NCI-H524 treated with DMSO at 0.1 percent for 48 hours (cell line): ENCODE measurements around the gene PBRM1.

Source experiments
- DNase-seq: peaks from one replicate; lab custom pipeline; 2025; lab: John Stamatoyannopoulos, UW

Gene PBRM1

DNA sequence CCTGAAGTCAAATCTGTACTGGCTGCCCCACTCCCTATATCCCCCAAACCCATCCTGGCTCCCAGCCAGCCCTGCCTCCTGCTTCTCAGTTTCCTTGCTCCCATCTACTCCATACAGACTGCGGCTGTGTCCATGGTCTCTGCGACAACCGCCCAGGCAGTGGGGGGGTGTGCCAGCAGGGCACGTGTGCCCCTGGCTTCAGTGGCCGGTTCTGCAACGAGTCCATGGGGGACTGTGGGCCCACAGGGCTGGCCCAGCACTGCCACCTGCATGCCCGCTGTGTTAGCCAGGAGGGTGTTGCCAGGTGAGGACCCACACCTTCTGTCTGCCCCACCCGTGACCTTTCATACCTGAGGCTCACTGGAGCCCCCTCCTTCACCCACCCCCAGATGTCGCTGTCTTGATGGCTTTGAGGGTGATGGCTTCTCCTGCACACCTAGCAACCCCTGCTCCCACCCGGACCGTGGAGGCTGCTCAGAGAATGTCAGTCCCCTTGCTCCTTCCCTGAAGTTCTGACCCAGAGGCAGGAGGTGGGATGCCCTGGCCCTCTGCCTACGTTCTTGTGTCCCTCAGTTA lies 175.9 kb downstream of the PBRM1 start:
- no peak for DNase-seq

DNA sequence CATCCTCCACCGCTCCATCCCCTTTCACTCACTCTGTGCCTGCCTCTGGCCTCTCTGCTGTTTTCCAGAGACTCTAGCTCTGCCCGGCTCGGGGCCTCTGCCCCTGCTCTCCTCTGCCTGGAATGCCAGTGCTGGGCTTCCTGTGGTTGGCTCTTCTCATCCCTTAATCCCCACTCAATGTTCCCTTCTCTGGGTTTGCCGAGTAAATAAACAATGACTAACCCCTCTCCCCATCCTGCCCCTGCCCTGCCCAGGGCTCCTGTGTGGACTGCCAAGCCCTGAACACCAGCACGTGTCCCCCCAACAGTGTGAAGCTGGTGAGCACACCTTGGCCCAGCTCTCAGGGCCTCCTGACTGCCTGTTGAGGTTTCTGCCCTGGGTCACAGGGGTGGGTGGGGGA lies 178.4 kb downstream of the PBRM1 start:
- no peak for DNase-seq

DNA sequence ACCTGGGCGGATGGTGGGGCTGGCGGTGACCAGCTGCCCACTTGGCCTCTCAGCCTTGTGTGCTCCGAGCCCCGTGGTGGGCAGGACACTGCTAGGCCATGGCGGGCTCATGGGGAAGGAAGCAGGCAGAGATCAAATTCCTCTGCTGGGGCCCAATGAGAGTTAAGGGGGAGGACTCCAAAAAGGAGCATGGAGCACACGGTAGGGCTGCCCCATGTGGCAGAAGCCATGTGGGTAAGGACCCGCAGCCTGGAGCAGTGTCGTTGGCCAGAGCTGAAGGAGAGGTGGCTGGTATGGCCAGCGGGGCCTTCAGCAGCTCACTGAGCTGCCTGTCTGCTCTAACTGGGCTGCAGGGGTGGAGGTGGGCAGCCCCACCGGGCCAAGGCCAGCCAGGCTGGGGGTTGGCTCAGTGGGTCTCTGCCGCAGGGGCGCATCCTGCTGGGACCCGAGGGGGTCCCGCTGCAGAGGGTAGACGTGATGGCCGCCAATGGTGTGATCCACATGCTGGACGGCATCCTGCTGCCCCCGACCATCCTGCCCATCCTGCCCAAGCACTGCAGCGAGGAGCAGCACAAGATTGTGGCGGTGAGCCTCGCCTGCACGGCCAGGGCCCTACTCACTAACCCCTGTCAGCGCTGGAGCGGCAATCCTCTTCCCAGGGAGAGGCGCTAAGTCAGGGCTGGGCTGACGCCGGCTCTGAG lies 179.3 kb downstream of the PBRM1 start:
- no peak for DNase-seq

DNA sequence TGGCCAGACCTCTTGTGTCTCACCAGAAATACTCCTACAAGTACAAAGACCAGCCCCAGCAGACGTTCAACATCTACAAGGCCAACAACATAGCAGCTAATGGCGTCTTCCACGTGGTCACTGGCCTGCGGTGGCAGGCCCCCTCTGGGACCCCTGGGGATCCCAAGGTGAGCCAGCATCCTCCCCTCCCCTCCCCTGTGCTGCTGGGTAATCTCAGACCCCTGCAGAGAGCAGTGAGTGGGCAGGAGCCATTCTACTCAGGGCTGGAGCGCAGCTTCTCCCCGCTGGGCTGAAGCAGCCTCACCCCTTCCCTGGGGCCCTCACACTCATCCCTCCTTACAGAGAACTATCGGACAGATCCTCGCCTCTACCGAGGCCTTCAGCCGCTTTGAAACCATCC lies 180.7 kb downstream of the PBRM1 start:
- DNase-seq: no peak

DNA sequence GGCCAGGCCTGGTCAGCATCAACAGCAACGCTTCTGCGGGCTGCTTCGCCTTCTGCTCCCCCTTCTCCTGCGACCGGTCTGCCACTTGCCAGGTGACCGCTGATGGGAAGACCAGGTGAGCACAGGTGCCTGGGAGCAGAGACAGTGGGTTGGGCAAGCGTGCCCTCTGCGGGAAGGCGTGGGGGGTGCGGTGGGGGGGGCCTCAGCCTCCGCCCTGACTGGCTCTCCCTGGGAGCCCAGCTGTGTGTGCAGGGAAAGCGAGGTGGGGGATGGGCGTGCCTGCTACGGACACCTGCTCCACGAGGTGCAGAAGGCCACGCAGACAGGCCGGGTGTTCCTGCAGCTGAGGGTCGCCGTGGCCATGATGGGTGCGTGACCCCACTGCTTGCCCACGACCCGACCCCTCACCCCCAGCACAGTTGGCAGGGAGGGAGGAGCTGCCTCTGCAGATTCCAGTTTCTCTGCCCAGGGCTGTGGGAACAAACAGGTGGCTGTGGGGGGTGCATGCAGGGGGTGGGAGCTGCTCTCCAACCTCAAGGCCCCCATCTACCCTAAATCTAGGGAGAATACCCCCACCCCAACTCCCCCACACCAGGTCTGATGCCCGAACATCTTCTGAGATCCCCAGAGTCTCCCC lies 181.8 kb downstream of the PBRM1 start:
- DNase-seq: no peak

DNA sequence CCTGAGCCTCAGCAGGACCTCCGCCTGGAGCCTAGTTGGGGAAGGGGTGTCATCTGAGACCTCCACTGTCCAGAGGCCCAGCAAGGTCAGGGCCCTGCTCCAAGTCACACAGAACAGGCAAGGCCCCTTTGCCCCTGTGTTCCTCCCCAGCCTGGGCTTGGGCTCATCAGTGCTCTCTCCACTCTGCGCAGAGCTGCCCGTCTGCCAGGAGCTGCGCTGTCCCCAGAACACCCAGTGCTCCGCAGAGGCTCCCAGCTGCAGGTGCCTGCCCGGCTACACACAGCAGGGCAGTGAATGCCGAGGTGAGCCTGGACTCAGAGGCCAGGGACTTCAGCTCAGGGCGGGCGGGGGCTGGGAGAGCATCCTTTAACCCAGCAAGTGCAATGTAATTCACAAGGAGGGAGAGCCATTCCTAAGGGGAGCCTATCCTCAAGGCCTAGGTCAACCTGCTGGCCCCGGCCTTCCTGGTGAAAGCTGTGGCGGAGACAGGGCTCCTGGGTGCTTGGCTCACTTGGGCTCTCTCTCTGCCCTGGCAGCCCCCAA lies 182.8 kb downstream of the PBRM1 start:
- no peak for DNase-seq

DNA sequence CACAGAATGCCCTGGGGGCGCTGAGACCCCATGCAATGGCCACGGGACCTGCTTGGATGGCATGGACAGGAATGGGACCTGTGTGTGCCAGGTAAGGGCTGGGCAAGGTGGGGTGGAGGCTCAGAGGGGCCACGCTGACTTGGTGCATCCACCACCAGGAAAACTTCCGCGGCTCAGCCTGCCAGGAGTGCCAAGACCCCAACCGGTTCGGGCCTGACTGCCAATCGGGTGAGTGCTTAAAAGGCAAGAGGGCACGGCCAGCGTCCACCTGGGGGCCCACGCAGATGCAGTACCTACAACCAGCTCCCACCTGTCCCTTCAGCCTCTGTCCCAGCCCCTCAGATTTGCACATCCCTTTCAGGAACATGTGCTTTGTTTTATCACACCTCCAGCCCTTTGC lies 183.7 kb downstream of the PBRM1 start:
- DNase-seq: no peak

DNA sequence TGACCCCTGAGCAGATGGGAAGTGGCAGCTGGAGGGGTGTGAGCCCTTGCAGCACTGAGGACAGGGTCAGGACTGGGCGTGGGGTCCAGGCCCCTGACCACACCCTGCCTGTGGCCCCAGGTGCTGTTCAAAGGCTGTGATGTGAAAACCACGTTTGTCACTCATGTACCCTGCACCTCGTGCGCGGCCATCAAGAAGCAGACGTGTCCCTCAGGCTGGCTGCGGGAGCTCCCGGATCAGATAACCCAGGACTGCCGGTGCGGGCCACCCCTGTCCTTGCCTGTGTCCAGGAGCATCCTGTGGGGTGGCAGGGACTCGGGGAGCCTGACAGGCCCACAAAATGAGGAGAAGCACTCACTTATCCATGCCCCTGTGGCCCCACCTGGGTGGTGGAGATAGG lies 184.7 kb downstream of the PBRM1 start:
- no peak for DNase-seq

DNA sequence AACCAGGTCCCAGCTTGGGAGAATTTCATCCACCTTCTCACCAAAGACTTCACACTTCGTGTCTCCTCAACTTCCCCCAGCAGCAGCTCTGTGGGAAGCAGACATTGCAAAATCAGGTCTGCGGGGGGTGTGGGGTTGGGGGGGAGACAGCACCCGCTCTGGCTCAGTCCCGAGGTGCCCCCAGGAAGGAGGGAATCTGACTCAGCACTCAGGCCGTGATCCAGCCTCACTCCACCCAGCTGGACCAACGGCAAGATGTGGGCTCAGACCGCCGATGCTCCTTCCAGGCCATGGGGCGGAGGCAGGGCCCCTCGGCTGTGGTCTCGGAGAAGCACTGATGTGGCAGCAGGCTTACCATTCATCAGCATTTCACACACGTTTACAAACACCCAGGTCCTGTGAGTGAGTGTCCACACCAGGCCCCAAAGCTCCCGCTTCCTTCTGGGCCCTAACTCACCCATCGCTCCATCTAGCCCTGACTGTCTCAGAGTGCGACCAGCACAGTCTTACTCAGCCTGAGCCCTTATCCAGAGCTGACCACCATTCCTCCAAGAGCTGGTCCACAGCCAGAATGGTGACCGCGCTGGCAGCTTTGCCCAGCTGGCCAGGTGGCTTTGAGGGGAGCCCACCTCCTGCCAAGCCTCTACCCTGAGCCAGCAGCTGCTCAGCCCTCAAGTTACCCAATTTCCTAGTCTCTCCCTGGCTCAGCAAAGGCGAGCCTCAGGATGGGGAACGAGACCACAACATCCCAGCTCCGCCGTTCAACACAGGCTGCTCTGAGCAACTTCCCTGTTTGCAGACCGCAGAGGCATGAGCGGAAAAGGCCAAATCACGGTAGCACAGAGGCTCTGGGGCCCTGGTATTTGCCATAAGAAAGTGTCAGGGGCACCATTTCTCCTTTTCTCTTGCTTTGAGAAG lies 187.3 kb downstream of the PBRM1 start:
- DNase-seq: no peak

DNA sequence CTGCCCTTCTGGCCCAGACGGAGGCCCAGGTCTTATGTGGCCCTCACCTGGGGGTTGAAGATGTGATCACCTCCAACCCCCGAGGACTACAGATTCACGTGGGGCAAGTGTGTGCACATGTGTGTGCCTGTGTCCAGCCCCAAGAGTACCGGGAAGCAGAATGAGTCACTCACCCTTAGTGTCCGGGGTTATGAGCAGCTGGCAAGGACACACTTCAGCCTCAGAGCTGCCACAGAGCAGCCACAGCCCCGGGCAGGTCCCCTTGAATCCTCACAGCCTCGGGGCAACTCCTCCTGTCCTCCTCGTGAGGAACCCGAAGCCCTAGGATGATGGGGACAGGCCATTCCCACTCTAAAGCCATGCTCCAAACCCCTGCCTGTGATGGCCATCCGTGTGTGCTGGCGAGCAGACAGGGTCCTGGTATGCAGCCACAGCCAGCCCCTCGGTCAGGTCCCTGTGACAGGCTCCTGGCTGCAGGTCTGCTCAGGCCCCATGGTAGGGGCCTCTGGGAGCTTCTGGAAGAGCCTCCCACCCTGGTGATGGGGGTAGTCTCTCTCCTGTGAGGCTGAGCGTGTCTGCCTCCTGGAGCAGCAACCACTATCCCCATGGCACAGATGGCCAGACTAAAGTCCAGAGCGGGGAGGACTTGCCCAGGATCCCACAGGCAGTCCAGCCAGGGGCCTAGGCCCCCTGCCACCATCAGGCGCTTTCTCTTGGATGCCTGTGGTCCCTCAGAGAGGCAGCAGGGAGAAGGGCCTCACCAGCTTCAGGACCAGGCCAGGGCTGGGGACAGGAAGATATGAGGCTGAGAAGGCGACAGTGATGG lies 189.7 kb downstream of the PBRM1 start:
- no peak for DNase-seq
